GM21447 (cell line): Measurements from ENCODE around the gene GRIK2.
A peak's percentile ranks its signal among the peaks of the same experiment; 100 is the strongest.
"Not testable (repeated sequence)": the region's sequence is repeated elsewhere in the genome, so short reads cannot be mapped to it uniquely, and the experiment has no call there.

Source experiments
- ATAC-seq: cut with Tn5 transposase; IDR thresholded peaks from one replicate; pipeline ENCODE4 v1.9.1; 2021; ENCODE audit not compliant: unreplicated experiment

GRIK2 gene

DNA sequence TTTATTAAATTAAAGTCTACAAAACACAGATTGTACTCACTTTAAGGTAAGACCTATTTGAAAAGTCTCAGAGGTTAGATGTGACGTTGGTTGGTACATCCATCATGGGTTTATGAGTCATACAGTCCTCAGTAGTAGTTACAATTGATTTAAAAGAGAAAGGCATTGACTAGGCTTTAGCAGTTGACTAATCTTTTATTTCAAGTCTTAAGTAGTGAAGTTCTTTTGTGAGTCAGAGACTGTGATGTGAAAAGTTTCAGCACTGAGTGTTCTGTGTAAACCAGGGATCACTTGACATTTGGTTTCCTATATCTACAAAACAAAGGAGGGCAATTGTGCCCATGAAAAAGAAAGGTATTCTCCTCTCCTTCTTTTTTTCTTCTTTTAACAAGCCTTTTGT, 221.3 kb downstream of the GRIK2 start:
- no peak for ATAC-seq

DNA sequence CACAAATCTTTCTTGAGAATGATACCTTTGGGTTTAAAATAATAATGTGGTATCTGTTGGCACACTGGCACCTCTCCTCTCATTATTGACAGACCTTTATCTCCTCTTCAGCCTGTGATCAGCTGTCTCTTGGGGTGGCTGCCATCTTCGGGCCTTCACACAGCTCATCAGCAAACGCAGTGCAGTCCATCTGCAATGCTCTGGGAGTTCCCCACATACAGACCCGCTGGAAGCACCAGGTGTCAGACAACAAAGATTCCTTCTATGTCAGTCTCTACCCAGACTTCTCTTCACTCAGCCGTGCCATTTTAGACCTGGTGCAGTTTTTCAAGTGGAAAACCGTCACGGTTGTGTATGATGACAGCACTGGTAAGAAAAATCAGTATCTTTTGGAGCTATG, 232.8 kb downstream of the GRIK2 start:
- ATAC-seq: no peak

DNA sequence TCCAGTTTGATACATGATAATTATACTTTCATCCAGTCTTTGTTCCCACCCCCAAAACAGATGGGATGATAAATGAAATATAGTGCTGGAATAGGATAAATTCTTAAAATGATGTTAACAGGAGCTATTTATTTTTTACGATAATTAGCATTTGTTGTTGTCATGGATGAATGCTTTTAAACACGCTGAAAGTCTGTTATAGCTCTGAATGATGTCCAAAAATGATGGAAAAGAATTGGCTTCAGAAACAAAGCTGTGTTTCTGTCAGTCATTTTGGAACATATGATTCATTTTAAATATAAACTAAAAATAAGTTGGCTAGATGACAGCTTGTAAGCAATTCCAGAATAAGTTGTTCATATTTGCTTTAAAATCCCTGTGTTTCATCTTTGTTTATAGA, 237.4 kb downstream of the GRIK2 start:
- no peak for ATAC-seq

DNA sequence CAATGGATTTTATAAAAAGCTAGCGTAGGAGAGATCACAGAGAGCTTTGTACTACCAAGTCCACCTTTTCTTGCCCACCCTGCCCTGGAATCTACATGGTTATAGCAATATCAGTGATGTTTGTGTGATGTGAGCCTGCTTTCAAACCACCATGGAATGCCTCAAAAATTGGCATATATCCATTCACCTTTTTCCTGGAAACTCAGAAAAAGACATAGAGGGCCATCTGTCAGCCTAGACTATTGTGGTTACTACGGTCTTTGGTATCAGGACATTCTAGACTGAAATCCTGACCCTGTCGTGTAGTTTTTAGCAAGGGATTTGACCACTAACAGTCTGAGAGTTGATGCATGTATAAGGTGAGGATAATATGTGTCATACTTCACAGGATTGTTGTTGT, 239.6 kb downstream of the GRIK2 start:
- no peak for ATAC-seq

DNA sequence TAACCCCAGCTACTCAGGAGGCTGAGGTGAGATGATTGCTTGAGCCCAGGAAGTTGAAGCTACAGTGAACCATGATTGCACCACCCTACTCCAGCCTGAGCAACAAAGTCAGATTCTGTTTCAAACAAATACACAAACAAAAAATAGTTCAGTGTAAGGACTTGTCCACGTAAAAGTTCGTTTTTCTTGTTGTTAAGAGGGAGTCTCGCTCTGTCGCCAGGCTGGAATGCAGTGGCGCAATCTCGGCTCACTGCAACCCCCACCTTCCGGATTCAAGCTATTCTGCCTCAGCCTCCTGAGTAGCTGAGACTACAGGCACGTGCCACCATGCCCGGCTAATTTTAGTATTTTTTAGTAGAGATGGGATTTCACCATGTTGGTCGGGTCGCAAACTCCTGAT, 245.4 kb downstream of the GRIK2 start:
- ATAC-seq: not testable (repeated sequence)

DNA sequence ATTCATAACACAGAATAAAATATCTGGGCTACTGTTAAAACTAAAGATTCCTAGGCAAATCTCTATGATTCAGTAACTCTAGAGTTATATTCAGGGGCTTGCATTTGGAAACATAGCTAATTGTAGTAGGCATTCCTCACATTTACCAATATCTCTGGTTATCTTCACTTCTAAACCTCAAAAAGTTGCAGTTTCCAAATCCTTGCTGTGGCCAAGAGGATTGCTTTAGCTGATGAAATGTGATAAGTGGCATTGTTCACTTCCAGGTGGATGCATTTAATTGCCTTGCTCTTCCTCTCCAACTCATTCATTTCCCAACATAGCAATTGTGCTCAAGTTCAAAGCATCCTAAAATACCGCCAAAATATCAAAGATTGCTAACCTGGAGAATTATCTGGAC, 246.6 kb downstream of the GRIK2 start:
- ATAC-seq: no peak

DNA sequence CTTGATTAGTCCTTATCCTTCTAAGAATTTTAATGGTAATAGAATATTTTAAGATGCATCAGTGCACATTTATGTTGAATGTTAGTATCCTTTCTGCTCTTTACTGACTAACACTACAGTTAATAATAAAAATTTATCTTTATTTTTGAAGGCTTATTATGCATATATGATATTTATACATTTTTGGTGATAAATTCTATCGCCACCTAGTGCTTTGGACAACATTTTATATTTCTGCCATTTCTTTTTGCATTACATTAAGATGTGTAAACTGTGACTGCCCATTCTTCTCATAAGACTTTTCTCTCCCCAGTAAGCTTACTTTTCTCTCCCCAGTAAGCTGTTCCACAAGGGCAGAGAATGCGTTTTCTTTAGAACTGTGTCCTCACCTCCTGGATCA, 252.3 kb downstream of the GRIK2 start:
- no peak for ATAC-seq

DNA sequence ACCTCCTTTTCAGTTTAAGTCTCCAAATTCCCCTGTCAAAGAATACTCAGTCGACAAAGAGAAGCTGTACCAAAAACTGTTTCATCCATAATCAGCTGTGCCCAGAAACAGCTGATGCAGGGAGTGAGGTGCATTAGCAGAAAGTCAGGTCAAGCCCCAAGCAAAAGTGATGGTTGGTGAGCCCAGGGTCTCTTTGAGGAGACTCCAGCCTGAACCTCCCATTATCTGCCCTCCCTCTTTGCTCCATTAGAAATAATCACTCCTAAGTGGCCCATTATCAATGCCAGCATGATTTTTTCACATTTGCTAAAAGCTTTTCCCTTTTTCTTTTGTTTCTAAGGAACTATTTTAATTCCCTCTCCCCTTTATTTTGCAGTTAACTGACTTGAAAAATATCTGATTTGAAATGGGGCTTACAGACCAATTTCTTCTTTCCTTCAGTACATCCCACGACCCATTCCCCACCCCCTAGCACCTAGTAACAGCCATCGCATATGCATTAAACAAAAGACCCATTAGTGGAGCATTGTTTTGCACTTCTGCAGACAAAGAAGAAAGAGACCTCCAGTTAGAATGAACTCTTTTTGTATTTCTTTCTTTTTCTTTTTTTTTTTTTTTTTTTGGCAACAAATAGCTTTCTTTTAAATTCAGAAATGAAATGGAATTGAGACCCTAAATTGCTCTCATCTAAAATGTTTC, 257.0 kb downstream of the GRIK2 start:
- ATAC-seq: no peak

DNA sequence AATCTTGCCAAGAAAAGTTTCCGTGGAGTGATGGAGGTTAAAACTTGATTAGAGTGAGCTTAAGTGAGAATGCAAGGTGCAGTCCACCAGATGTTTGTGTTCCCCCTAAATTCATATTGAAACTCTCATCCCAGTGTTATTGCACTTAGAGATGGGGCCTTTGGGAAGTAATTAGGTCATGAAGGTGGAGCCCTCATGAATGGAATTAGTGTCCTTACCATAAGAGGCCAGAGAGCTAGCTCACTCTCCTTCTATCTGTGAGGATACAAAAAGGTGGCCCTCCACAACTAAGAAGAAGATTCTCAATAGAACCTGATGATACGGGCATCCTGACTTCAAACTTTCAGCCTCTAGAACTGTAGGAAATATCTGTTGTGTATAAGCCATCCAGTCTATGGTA, 258.6 kb downstream of the GRIK2 start:
- ATAC-seq: no peak

DNA sequence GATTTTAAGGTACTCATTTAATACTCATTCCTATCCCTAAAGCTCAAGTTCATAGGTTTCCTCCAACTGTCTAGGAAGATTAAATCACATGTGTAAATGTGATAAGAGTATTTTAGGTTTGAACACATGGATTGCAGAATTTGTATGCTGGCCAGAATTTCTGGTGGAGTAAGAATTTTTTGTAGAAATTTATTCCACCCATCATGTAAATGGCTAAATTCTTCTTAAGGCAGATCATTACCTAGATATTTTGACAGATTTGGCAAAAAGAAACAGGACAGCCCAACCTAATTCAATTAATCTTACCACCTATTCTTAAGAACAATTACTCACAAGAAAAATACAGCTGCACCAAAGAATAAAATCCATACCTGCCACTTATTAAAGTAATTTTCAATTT, 261.6 kb downstream of the GRIK2 start:
- no peak for ATAC-seq

DNA sequence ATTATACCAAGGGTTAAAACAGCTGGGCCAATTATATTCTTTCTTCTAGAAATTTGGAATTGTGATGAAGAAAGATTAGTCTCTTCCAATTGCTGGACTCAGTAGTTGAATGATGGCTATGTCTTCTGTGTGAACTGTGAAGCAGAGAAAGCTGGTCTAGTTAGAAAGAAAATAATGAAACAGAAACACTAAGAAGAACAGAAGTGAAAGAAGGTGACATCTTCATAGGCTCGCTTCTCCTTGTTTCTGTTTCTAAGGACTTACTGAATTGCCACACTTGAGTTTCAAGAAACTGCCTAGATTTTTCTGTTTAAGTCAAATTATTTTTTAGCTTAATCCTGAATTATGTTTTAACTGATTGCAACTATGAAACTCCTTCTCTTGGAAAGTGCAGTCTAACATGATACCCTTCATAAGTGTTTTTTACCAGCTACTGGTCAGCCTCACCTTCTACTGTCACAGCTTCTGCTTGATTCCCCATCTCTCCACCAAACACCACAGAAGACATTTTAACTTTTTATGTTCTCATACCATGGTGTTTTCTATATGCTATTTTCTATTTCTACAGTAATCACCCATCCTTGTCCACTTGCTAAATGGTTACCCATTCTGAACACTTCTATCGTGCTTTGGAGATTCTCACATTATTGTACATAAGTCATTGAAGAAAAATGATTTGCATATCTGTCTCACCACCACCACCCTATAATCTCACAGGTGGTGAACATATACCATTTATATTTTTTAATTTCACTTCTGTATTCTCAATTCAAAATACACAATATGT, 268.8 kb downstream of the GRIK2 start:
- ATAC-seq: peak; percentile 73

DNA sequence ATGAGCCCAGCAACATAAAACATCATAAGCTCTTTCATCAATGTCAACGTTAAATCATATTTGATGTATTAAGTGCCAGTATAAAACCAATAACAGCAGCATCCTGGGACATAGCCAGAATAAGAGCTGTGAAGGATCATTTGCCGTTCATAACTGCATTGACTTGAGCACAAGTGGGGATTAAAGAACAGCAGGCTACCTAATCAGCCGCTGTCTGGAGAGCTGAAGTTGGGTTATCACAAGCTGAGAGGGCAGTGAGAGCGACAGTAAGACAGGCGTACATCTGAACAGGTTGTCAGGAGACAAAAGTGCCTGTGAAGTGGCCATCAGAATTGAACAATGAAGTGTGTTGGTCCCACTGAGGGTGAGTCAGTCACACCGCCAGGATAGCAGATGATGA, 269.6 kb downstream of the GRIK2 start:
- no peak for ATAC-seq

DNA sequence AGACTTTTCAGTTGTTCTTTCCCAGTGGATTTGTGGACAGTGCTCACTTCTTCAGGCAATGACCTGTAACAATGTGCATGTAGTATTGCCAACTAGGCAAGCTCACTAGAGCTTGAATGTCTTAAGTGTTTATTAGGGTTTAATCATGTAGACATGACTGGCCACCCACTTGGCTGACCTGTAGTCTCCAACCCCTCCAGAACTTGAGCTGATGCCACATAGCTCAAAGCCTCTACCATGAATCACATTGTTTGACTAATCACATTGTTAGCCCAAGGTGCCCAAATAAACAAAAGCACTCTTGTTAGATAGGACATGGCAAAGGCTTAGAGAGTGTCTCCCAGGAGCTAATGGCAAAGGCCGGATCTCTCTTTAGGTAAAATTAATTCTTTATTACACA, 272.7 kb downstream of the GRIK2 start:
- ATAC-seq: no peak

DNA sequence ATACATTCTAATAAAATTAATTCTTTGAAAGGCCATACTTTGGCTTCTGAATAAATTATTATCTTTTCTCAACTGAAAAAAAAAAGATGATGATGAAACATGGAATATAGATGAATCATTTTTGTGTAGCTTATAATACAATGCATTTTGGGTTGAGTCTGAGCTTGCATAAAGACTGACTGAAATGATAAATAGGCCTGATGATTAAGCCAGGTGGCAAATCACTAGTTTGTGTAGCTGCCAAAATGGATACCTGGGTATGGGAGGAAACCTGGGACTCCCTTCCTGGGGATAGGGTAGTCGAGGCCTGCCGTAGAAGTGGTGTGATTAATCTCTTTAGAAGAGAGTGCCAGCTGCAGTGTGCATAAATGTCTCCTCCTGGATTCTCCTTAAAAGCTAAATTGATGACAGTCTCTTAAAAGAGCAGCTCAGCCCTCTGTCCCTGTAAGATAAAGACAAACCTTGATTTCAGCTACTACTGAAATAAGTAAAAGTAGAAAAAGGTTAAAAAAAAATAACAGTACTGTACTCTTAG, 275.1 kb downstream of the GRIK2 start:
- no peak for ATAC-seq

DNA sequence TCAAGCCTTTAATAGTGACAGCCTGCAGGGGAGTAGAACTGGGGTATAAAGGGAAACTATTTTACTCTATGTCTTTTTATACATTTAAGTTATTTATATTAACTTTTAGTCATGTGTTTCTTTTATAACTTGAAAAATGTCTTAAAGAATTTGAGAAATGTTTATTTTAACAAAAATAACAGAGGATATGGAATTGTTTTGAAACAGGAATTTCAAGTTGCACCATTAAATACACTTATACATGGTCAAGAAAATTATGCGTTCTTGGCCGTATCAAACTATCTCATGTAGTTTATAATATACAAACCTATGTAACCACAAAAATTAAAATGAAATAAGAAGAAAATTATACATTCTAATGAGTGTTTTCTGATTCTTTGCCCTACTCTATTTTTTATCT, 282.7 kb downstream of the GRIK2 start:
- ATAC-seq: no peak

DNA sequence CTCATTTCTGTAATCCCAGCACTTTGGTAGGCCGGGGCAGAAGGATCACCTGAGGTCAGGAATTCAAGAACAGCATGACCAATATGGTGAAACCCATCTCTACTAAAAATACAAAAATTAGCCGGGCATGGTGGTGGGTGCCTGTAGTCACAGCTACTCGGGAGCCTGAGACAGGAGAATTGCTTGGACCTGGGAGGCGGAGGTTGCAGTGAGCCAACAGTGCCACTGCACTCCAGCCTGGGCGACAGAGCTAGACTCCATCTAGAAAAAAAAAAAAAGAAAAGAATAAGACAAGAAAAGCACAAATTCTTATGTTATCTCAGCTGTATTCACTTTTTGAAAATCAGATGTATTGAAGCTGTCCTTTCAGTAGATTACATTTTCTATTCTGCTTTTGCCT, 289.4 kb downstream of the GRIK2 start:
- ATAC-seq: no peak

DNA sequence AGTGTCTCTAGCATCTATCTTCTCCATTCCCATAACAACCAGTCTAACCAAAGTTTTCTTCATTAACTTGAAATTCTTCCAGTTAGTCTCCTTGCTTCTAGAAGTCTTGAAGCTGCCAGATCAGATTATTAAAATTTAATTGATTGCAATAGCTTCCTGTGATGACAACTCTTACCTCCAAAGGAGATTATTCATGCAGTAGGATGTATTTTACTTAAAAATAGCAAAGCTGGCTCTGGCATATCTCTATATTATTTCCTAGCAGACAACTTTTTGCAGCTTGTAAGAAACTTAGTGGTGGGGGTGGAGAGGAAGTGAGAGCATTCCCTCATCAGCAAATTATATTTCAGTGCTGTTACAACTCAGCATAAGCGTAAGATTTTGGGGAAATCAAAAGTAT, 290.4 kb downstream of the GRIK2 start:
- ATAC-seq: no peak

DNA sequence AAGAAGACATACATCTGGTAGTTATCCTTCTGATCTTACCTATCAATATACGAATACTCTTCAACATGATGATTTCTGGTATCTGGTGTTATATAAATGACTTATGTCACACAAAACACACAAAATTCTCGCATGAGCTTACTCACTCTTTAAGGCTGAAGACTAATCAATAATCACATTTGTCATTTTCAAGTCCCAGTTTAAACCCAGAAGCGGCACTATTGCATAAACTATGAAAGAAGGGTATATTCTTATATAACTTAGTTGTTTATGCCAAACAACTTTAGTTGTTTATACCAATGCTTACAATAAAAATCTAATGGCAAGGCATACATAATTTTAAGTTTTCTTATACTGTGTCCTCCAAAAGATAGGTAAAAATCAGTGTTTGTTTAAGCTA, 293.1 kb downstream of the GRIK2 start:
- no peak for ATAC-seq

DNA sequence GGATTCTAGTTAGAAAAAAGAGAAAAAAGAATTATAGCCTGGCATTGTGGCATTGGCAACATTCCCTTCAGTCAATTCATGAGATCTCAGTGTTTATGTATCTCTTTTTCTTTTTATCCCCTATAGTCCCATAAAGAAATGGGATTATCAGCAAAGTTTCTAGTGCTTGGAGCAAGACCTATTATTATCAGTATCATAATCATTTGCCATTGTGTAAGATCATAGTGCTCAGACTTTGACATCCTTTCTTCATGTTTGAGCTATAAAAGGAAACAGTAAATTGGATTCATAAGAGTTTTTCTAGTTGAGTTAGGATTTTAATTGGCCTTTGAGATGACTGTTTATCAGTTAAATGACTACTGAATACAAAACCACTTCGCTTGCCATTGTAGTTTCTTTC, 295.6 kb downstream of the GRIK2 start:
- ATAC-seq: no peak

DNA sequence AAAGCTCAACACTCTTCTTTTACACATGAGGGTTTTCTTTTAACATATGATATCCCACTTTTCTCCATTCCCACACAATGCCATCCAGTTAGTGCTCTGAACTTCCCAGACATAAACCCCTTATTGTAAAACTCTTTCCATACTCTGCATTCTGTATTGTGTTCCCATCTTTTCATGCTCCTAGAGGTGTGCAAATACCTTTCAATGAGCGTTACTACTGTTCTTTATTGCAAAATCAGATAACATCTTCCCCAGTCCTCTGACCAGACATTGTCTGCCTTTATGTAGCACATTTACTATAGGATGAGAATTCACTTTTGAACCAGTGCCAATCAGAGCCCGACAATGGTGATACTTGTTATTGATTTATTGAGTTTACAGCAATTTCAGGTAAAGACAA, 296.2 kb downstream of the GRIK2 start:
- no peak for ATAC-seq

DNA sequence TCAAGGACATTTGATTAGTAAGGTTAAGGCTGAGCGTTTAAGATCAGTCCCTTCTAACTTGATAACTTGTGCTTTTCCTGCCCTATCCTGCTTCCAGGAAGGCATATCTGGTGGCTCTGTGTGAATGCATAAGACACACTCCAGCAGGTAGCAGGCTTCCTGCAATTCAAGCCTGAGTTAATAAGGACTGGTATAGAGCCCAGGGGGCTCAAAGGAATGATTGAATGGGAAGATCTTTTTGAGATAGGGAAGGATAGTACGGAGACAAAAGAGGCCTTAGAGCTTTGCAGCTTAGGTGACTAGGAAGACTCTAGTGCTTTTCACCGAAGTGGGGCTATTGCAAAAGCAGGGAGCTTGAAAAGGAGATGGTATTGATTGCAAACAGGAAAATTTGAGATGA, 307.1 kb downstream of the GRIK2 start:
- ATAC-seq: no peak

DNA sequence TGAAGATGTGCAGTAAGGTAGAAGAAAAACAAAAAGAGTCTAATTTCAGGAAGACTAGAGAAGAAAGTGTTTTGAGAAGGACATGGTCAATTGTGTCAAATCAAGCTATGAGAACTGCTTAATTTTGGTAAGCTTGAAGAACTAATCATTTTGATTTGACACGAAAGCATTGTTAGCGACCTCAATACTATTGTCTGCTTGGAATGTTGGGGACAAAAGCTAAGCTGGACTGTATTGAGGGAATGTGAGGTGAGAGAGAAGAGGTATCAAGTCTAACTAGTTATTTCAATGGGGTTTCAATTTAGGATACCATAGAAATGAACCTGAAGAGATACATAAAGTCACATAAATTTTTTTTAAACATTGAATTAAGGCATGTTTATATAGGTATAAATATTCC, 309.8 kb downstream of the GRIK2 start:
- ATAC-seq: no peak

DNA sequence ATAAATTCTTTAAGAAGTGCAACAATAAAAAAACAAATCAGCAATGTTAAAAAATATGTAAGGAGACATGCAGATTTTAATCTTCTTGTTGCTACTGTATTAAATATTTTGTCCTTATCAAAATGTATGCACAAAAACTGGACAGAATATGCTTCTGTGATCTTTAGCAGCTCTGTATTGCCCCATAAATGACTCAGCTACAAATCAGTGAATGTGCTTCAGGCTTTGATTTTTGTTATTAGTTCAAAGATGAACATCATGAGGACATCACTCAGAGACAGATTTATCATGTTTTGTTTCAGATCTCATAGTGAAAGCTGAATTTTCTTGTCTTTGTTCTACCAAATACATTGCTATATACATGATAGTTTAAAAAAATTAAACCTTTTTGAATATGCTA, 312.4 kb downstream of the GRIK2 start:
- no peak for ATAC-seq
